GM23248 (cell line): Measurements from ENCODE around the gene KRT12. TPM values are rescaled to one million over a fixed set of nuclear protein-coding genes. Genes with fewer than 3 reads are reported as not detected.
A peak's percentile ranks its signal among the peaks of the same experiment; 100 is the strongest.

ENCODE experiments used
- DNase-seq: peaks from one replicate; pipeline ENCODE4 v3.0.0-alpha.2; 2015
- H2AFZ ChIP-seq: fragments of 200-600 bp; sonication (generic); 2 replicates; pipeline ENCODE4 v1.6.1; 2016; ENCODE audit warnings: antibody characterized with exemption
- H3F3A ChIP-seq: fragments of 200-600 bp; sonication (generic); 2 replicates; pipeline ENCODE4 v1.6.1; 2016; ENCODE audit warnings: mild to moderate bottlenecking, antibody characterized with exemption, mixed run types; ENCODE audit not compliant: insufficient read depth
- H3K27ac ChIP-seq: fragments of 200-600 bp; sonication (generic); 2 replicates; pipeline ENCODE4 v1.5.1; 2016; ENCODE audit warnings: mild to moderate bottlenecking
- H3K27me3 ChIP-seq: fragments of 200-600 bp; sonication (generic); replicated peaks from 2 replicates; pipeline ENCODE4 v1.6.1; 2016; ENCODE audit warnings: mild to moderate bottlenecking; ENCODE audit not compliant: insufficient read depth
- H3K36me3 ChIP-seq: fragments of 200-600 bp; sonication (generic); 2 replicates; pipeline ENCODE4 v1.6.1; 2016; ENCODE audit warnings: low read depth, mild to moderate bottlenecking
- H3K4me1 ChIP-seq: fragments of 200-600 bp; sonication (generic); 2 replicates; pipeline ENCODE4 v1.6.1; 2016; ENCODE audit warnings: mild to moderate bottlenecking; ENCODE audit not compliant: insufficient read depth
- H3K4me2 ChIP-seq: fragments of 200-600 bp; sonication (generic); one replicate; pipeline ENCODE4 v1.6.1; 2016; ENCODE audit warnings: mild to moderate bottlenecking; ENCODE audit not compliant: unreplicated experiment
- H3K4me3 ChIP-seq: fragments of 200-600 bp; sonication (generic); 2 replicates; pipeline ENCODE4 v1.5.1; 2016; ENCODE audit warnings: mild to moderate bottlenecking
- H3K79me2 ChIP-seq: fragments of 200-600 bp; sonication (generic); 2 replicates; pipeline ENCODE4 v1.6.1; 2016; ENCODE audit warnings: mild to moderate bottlenecking; ENCODE audit not compliant: insufficient read depth
- H3K9ac ChIP-seq: fragments of 200-600 bp; sonication (generic); 2 replicates; pipeline ENCODE4 v1.6.1; 2016; ENCODE audit warnings: mild to moderate bottlenecking
- H3K9me2 ChIP-seq: fragments of 200-600 bp; sonication (generic); 2 replicates; pipeline ENCODE4 v1.6.1; 2016; ENCODE audit warnings: mixed run types, mild to moderate bottlenecking, moderate library complexity; ENCODE audit not compliant: insufficient read depth
- H3K9me3 ChIP-seq: fragments of 200-600 bp; sonication (generic); one replicate; pipeline ENCODE4 v1.6.1; 2017; ENCODE audit warnings: low read depth
- H4K20me1 ChIP-seq: fragments of 200-600 bp; sonication (generic); 2 replicates; pipeline ENCODE4 v1.6.0; 2016; ENCODE audit not compliant: insufficient read depth
- EZH2 ChIP-seq: fragments of 200-600 bp; sonication (generic); IDR thresholded peaks from 2 replicates; pipeline ENCODE4 v1.6.1; 2018; ENCODE audit warnings: antibody characterized with exemption, mild to moderate bottlenecking; ENCODE audit not compliant: insufficient read depth, poor library complexity, severe bottlenecking
- EZH2phosphoT487 ChIP-seq: fragments of 200-600 bp; sonication (generic); IDR thresholded peaks from 2 replicates; pipeline ENCODE4 v1.6.1; 2018; ENCODE audit warnings: antibody characterized with exemption, moderate library complexity, mild to moderate bottlenecking, low read depth; ENCODE audit not compliant: insufficient read depth
- WGBS, 2 experiments: methylation state at CpG; one replicate each; pipeline ENCODE4 v1.1.6; 2015 to 2017; ENCODE audit warnings: low lambda C conversion rate in 2 of 2, low coverage in 1 of 2; ENCODE audit errors: missing lambda C conversion rate in 2 of 2; 5-methylcytosine and 5-hydroxymethylcytosine counted together
- in situ Hi-C: fragments of 300-500 bp; cut with MboI; formaldehyde crosslinking; loops from 2 replicates; pipeline ENCODE4 v1.15.0; 2020
- polyA plus RNA-seq: library from polyadenylated mRNA; unstranded; fragments of >200 nt; fragmentation: Nextera tagmentation; extraction: Ambion mirVana; gene quantifications from 2 replicates; pipeline ENCODE4 v1.2.1, GENCODE V29; 2016
- total RNA-seq: library from RNA; depleted of rRNA; stranded (reverse); fragments of >200 nt; shearing (Covaris generic); gene quantifications from 2 replicates; pipeline ENCODE4 v1.2.3, GENCODE V29; 2014

The KRT12 gene
- total and polyA plus RNA-seq, 2 experiments from 2014 or later, result not detected

- Histone ChIP-seq H3K79me2 (no peaks in the 10 kb centered on the region), H3K4me3 (no peak overlapping the region), H3K9me3 (no peaks in the 10 kb centered on the region), H3K9ac (no peak overlapping the region), H3K27ac (no peak overlapping the region), H3K27me3 (no peaks in the 10 kb centered on the region), H2AFZ (no peak overlapping the region), H3K9me2 (no peaks in the 10 kb centered on the region), H3K36me3 (no peaks in the 10 kb centered on the region), H3K4me1 (no peaks in the 10 kb centered on the region), H3F3A (no peaks in the 10 kb centered on the region), H4K20me1 (no peaks in the 10 kb centered on the region), H3K4me2 (no peak overlapping the region)
- in situ Hi-C loops, result no loop called here
- TF ChIP-seq EZH2, result no peak
- no peak for TF ChIP-seq EZH2phosphoT487
- 64 to 66% methylated on average over 9 of the region's 9 CpGs for WGBS, 2 experiments
- no peak for DNase-seq
Observed at GRCh38 chr17:40895106-40895730, 28.2 kb upstream of the KRT12 start.

DNA sequence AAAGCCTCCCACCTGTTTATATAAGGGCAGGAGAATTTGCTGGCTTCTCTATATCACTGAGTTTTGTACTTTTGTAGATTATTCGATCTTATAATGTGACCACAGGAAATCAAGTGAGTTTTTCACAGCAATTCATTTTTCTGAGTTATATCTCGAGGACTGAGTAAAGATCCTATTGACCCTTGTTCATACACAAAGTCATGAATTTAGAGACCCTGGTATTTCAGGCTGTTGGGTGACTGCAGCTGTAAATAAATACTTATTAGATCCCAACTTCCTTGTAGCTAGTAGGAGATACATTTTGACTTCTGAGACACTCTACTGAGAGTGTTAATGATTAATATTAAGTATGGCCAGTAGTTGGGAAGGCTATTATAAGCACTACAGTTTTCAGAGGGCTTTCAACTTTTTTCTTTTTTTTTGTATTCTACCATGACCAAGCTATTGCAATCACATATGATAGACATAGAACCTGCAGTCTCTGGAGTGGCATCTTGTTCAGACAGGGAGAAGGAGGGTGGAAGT is 21.2 kb upstream of the KRT12 start:
- Histone ChIP-seq H3K79me2 (no peaks in the 10 kb centered on the region), H4K20me1 (no peaks in the 10 kb centered on the region), H3K9me3 (no peaks in the 10 kb centered on the region), H3K4me3 (no peak overlapping the region), H2AFZ (no peak overlapping the region), H3K36me3 (no peaks in the 10 kb centered on the region), H3K4me1 (no peaks in the 10 kb centered on the region), H3K9me2 (no peaks in the 10 kb centered on the region), H3F3A (no peaks in the 10 kb centered on the region), H3K9ac (no peak overlapping the region), H3K27ac (no peak overlapping the region), H3K27me3 (peaks cover 14% of the 10 kb centered on the region; the same call in 1 of the 2 replicates), H3K4me2 (no peak overlapping the region)
- WGBS, 2 experiments, result 72% methylated on average over 2 of the region's 2 CpGs
- in situ Hi-C loops, result no loop called here
- DNase-seq, result no peak
- TF ChIP-seq EZH2, result no peak

DNA sequence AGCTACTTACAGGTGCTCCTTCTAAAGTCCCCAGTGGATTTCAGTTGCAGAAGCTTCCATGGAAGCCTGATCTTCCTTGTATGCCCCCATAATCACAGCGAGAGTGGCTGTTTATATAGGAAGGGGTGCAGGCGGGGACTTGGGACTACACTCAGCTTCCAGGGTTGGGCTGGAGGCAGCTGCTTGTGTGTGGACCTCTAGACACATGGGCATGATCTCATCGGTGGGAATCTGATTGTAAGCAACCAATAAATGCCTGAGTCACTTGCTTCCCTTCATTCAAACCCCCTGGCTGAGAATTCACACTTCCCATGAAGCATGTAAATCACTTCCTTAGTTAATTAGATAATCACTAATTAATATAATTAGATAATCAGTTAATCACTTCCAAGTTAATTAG is 19.1 kb upstream of the KRT12 start:
- DNase-seq, result peak; percentile 7
- Histone ChIP-seq H3K4me3 (no peak overlapping the region), H2AFZ (no peak overlapping the region), H3K79me2 (no peaks in the 10 kb centered on the region), H3K36me3 (no peaks in the 10 kb centered on the region), H3K9ac (no peak overlapping the region), H3K27me3 (peaks cover 14% of the 10 kb centered on the region; the same call in 1 of the 2 replicates), H3K4me2 (no peak overlapping the region), H3K4me1 (no peaks in the 10 kb centered on the region), H3K27ac (no peak overlapping the region), H3F3A (no peaks in the 10 kb centered on the region), H3K9me3 (no peaks in the 10 kb centered on the region), H4K20me1 (no peaks in the 10 kb centered on the region), H3K9me2 (no peaks in the 10 kb centered on the region)
- TF ChIP-seq EZH2phosphoT487, result no peak
- TF ChIP-seq EZH2, result no peak
- in situ Hi-C loops, result no loop called here
- WGBS, 2 experiments, result 84 to 89% methylated on average over 3 of the region's 3 CpGs

- no peaks in the 10 kb centered on the region for H3K79me2 ChIP-seq
- no peaks in the 10 kb centered on the region for H4K20me1 ChIP-seq
- H3K4me2 ChIP-seq, result no peak within 1 kb of the TSS
- H3K27me3 ChIP-seq, result peaks cover 14% of the 10 kb centered on the region; the same call in 1 of the 2 replicates
- WGBS, 2 experiments, result 86 to 88% methylated on average over 23 of the region's 23 CpGs
- H3K9me2 ChIP-seq, result no peaks in the 10 kb centered on the region
- DNase-seq, result peak; percentile 20
- no peaks in the 10 kb centered on the region for H3K4me1 ChIP-seq
- no peaks in the 10 kb centered on the region for H3F3A ChIP-seq
- in situ Hi-C loops, result no loop called here
- H3K27ac ChIP-seq, result no peak within 1 kb of the TSS
- H2AFZ ChIP-seq, result no peak within 1 kb of the TSS
- no peaks in the 10 kb centered on the region for H3K36me3 ChIP-seq
- TF ChIP-seq EZH2phosphoT487 (no peak), EZH2 (no peak)
- no peak within 1 kb of the TSS for H3K4me3 ChIP-seq
- H3K9me3 ChIP-seq, result no peaks in the 10 kb centered on the region
- H3K9ac ChIP-seq, result no peak within 1 kb of the TSS
Observed at GRCh38 chr17:40884708-40885512, 17.9 kb upstream of the KRT12 start, which contains the start of gene KRT20. TSS of gene KRT20 (minus strand) at chr17:40885242. CDS start at chr17:40885185, 57 bp downstream.
